ENCODE measurements around the gene DEFB115.
"Not testable (repeated sequence)": the region's sequence is repeated elsewhere in the genome, so short reads cannot be mapped to it uniquely, and the experiment has no call there.

Gene DEFB115

GRCh38 chr20:31257364-31257763, at the start of gene DEFB115:
TSS of gene DEFB115 (plus strand) at chr20:31257664. CDS start at chr20:31257664, 0 bp downstream.
- no peak for DNase-seq (ENCODE audit: low read depth in 2 of 2)

GRCh38 chr20:31236953-31237352, 20.5 kb upstream of the DEFB115 start:
- DNase-seq (ENCODE audit: low read depth in 2 of 2): no peak

GRCh38 chr20:31237763-31238162, 19.7 kb upstream of the DEFB115 start:
- DNase-seq (ENCODE audit: low read depth in 2 of 2): no peak

- DNase-seq (ENCODE audit: low read depth in 2 of 2): no peak
Observed at GRCh38 chr20:31239139-31239538, 18.3 kb upstream of the DEFB115 start.

GRCh38 chr20:31256959-31257358, 505 bp upstream of the DEFB115 start:
- no peak for DNase-seq (ENCODE audit: low read depth in 2 of 2)

- no peak for DNase-seq (ENCODE audit: low read depth in 2 of 2)
Observed at GRCh38 chr20:31260326-31260932, 3.0 kb downstream of the DEFB115 start.

GRCh38 chr20:31274441-31274840, 17.0 kb downstream of the DEFB115 start:
- no peak for DNase-seq (ENCODE audit: low read depth in 2 of 2)

- no peak for DNase-seq (ENCODE audit: low read depth in 2 of 2)
Observed at GRCh38 chr20:31278178-31278577, 20.7 kb downstream of the DEFB115 start.

- DNase-seq (ENCODE audit: low read depth in 2 of 2): not testable (repeated sequence)
Observed at GRCh38 chr20:31284964-31285363, 27.5 kb downstream of the DEFB115 start.

GRCh38 chr20:31308535-31309162, 51.2 kb downstream of the DEFB115 start, which contains the start of gene DEFB116:
TSS of gene DEFB116 (minus strand) at chr20:31308585. CDS start at chr20:31308585, 0 bp downstream.
- DNase-seq (ENCODE audit: low read depth in 2 of 2): no peak

Measured in stimulated activated CD8-positive, alpha-beta memory T cell treated with anti-CD3 and anti-CD28 coated beads, Interleukin-15, amount 100 ng/mL, for 4 hours (primary cell).